Measurements from ENCODE around the gene ROPN1L. TPM values are rescaled to one million over a fixed set of nuclear protein-coding genes. Genes with fewer than 3 reads are reported as not detected.

ROPN1L gene
- total and polyA plus RNA-seq, 2 of the 13 experiments (the other 11 are each of a cell fraction or from before 2014, with no cell fraction given): not detected

GRCh38 chr5:10401498-10401897 lies 40.2 kb upstream of the ROPN1L start:
- WGBS (ENCODE audit: low lambda C conversion rate): 93% methylated on average over 1 of the region's 1 CpG
- Histone ChIP-seq H3K27ac (ENCODE audit: extremely low read length, insufficient read depth, low read length) (no peak overlapping the region), H3K4me1 (ENCODE audit: insufficient read depth, low read length) (no peaks in the 10 kb centered on the region), H3K36me3 (replicated peaks in 1 of 2; ENCODE audit: control insufficient read depth in 1 of 2, insufficient read depth in 2 of 2, low read length in 2 of 2) (peaks cover 15 to 74% of the 10 kb centered on the region in 2 experiments; a peak in 4 of 5 replicates), H3K9ac (ENCODE audit: insufficient read depth, low read depth, low read length) (no peak overlapping the region), H3K27me3 (ENCODE audit: control insufficient read depth in 1 of 2, insufficient read depth in 2 of 2, low read length in 2 of 2) (no peaks in the 10 kb centered on the region), H3K9me3 (ENCODE audit: low read length) (no peaks in the 10 kb centered on the region), H3K4me2 (ENCODE audit: low read depth, low read length) (no peak overlapping the region), H3K4me3 (replicated peaks in 1 of 3; ENCODE audit: insufficient read depth in 1 of 3, low read depth in 2 of 3, low read length in 3 of 3) (no peak overlapping the region), H4K20me1 (ENCODE audit: insufficient read depth, low read length) (no peaks in the 10 kb centered on the region), H3K79me2 (ENCODE audit: insufficient read depth, low read length) (no peaks in the 10 kb centered on the region), H2AFZ (ENCODE audit: low read length) (no peak overlapping the region)
- TF ChIP-seq THAP7 (CRISPR knock-in tag; IDR thresholded peaks at IDR 0.05): no peak
- no peak for TF ChIP-seq HNRNPL (IDR thresholded peaks at IDR 0.05; ENCODE audit: low read depth, low read length)
- TF ChIP-seq ZNF263 (CRISPR knock-in tag; IDR thresholded peaks at IDR 0.05): no peak
- TF ChIP-seq ZNF616 (CRISPR knock-in tag; IDR thresholded peaks at IDR 0.05; ENCODE audit: low read depth): no peak
- TF ChIP-seq SATB2 (CRISPR knock-in tag; IDR thresholded peaks at IDR 0.05): no peak
- no peak for TF ChIP-seq NFATC3 (CRISPR knock-in tag; IDR thresholded peaks at IDR 0.05)
- no peak for TF ChIP-seq ZBTB14 (CRISPR knock-in tag; IDR thresholded peaks at IDR 0.05)
- TF ChIP-seq ATRX (CRISPR knock-in tag; IDR thresholded peaks at IDR 0.05; ENCODE audit: borderline replicate concordance): no peak
- no peak for TF ChIP-seq HNF1B (CRISPR knock-in tag; IDR thresholded peaks at IDR 0.05)
- no peak for TF ChIP-seq ZNF547 (CRISPR knock-in tag; IDR thresholded peaks at IDR 0.05)
- TF ChIP-seq FLYWCH1 (CRISPR knock-in tag; IDR thresholded peaks at IDR 0.05): no peak
- TF ChIP-seq FIP1L1 (IDR thresholded peaks at IDR 0.05; ENCODE audit: borderline replicate concordance, insufficient read depth, low read depth, low read length): no peak
- TF ChIP-seq, protein P1, sequence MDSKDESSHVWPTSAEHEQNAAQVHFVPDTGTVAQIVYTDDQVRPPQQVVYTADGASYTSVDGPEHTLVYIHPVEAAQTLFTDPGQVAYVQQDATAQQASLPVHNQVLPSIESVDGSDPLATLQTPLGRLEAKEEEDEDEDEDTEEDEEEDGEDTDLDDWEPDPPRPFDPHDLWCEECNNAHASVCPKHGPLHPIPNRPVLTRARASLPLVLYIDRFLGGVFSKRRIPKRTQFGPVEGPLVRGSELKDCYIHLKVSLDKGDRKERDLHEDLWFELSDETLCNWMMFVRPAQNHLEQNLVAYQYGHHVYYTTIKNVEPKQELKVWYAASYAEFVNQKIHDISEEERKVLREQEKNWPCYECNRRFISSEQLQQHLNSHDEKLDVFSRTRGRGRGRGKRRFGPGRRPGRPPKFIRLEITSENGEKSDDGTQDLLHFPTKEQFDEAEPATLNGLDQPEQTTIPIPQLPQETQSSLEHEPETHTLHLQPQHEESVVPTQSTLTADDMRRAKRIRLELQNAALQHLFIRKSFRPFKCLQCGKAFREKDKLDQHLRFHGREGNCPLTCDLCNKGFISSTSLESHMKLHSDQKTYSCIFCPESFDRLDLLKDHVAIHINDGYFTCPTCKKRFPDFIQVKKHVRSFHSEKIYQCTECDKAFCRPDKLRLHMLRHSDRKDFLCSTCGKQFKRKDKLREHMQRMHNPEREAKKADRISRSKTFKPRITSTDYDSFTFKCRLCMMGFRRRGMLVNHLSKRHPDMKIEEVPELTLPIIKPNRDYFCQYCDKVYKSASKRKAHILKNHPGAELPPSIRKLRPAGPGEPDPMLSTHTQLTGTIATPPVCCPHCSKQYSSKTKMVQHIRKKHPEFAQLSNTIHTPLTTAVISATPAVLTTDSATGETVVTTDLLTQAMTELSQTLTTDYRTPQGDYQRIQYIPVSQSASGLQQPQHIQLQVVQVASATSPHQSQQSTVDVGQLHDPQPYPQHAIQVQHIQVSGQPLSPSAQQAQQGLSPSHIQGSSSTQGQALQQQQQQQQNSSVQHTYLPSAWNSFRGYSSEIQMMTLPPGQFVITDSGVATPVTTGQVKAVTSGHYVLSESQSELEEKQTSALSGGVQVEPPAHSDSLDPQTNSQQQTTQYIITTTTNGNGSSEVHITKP (CRISPR knock-in tag; IDR thresholded peaks at IDR 0.05; ENCODE audit: low read depth): no peak
- no peak for TF ChIP-seq ZFP37 (CRISPR knock-in tag; IDR thresholded peaks at IDR 0.05; ENCODE audit: borderline replicate concordance)
- no peak for TF ChIP-seq ZNF816 (CRISPR knock-in tag; IDR thresholded peaks at IDR 0.05; ENCODE audit: borderline replicate concordance)
- no peak for TF ChIP-seq RFX1 (IDR thresholded peaks at IDR 0.05)
- no peak for TF ChIP-seq PPARG (CRISPR knock-in tag; conservative IDR thresholded peaks at IDR 0.05)
- no peak for TF ChIP-seq PITX1 (CRISPR knock-in tag; IDR thresholded peaks at IDR 0.05)
- in situ Hi-C loops (cut with HindIII; ENCODE audit: extremely low pct_ligation_motif_present, low pct_unique_long_range_greater_than_20kb): no loop called here
- no peak for DNase-seq (ENCODE audit: low spot score)
- FAIRE-seq: no peak
- ATAC-seq: no peak
- ChIA-PET CTCF (ENCODE audit: low intra/inter-chr PET ratio, low total read pairs) (no interaction called here), POLR2A (no interaction called here)
- BruUV-seq (replicated peaks): no TSS peak
- intact Hi-C loops (cut with micrococcal nuclease; ENCODE audit: unreplicated experiment): no loop called here
